Lower leg skin (tissue), 3 donors: ENCODE data around the gene IFT57.

Source experiments
- CTCF ChIP-seq, 3 donors: fragments of 450-650 bp; IDR thresholded peaks; one replicate each; pipeline ENCODE4 v1.5.1; 2016; ENCODE audit warnings: antibody characterized with exemption in 3 of 3, mild to moderate bottlenecking in 3 of 3, moderate library complexity in 2 of 3
- POLR2A ChIP-seq, 2 donors: fragments of 450-650 bp; IDR thresholded peaks; one replicate each; pipeline ENCODE4 v1.6.1; 2016 to 2017; ENCODE audit warnings: antibody characterized with exemption in 2 of 2, mild to moderate bottlenecking in 1 of 2, moderate library complexity in 1 of 2

- no peak for TF ChIP-seq CTCF (IDR thresholded peaks at IDR 0.05)
- TF ChIP-seq POLR2A (IDR thresholded peaks at IDR 0.05), result no peak
Observed at GRCh38 chr3:108218811-108219210, 3.4 kb downstream of the IFT57 start.
